Stomach (tissue), 9 donors: ENCODE measurements around the gene NODAL. TPM values are rescaled to one million over a fixed set of nuclear protein-coding genes. Genes with fewer than 3 reads are reported as not detected.

Experiments
- DNase-seq, 2 donors: peaks; one replicate each; pipeline versions ENCODE4 v3.0.0 to v3.0.0-alpha.2; 2013 to 2019
- H3K27ac ChIP-seq, 5 donors: fragments of 200-600 bp in 4 of 5; sonication (generic) in 4 of 5; one replicate each; pipeline ENCODE4 v1.5.1; 2013 to 2019; ENCODE audit warnings: mild to moderate bottlenecking in 1 of 5, moderate library complexity in 1 of 5
- H3K27me3 ChIP-seq, 3 donors: fragments of 200-600 bp; sonication (generic); one replicate each; pipeline ENCODE4 v1.5.1; 2017 to 2019; ENCODE audit warnings: mixed run types in 1 of 3
- H3K36me3 ChIP-seq, 4 donors: fragments of 200-600 bp; sonication (generic); 1 replicate in 3 of 4; 2 replicates in 1 of 4; pipeline ENCODE4 v1.5.1; 2016 to 2019
- H3K4me1 ChIP-seq, 4 donors: fragments of 200-600 bp; sonication (generic); one replicate each; pipeline ENCODE4 v1.5.1; 2016 to 2019
- H3K4me3 ChIP-seq, 4 donors: fragments of 200-600 bp; sonication (generic) in 3 of 4; one replicate each; pipeline ENCODE4 v1.5.1; 2016 to 2019; ENCODE audit warnings: mild to moderate bottlenecking in 1 of 4
- H3K9me3 ChIP-seq, 4 donors: fragments of 200-600 bp; sonication (generic); one replicate each; pipeline ENCODE4 v1.5.1; 2016 to 2019
- CTCF ChIP-seq, 7 experiments: fragments of 450-650 bp in 4 of 7; fragments of 200-600 bp in 3 of 7; sonication (generic) in 3 of 7; IDR thresholded peaks; one replicate each; pipeline ENCODE4 v1.5.1; 2016 to 2019; ENCODE audit warnings: antibody characterized with exemption in 7 of 7, control low read depth in 2 of 7, mild to moderate bottlenecking in 1 of 7
- EP300 ChIP-seq: sonication (generic); formaldehyde crosslinking; IDR thresholded peaks from one replicate; pipeline ENCODE4 v1.6.1; 2017; ENCODE audit warnings: antibody characterized with exemption
- POLR2A ChIP-seq, 4 donors: fragments of 450-650 bp; IDR thresholded peaks; one replicate each; pipeline ENCODE4 v1.6.1; 2016; ENCODE audit warnings: antibody characterized with exemption in 4 of 4, control low read depth in 2 of 4, mild to moderate bottlenecking in 1 of 4, moderate library complexity in 1 of 4
- POLR2AphosphoS5 ChIP-seq, 3 donors: sonication (generic); formaldehyde crosslinking; IDR thresholded peaks; one replicate each; pipeline ENCODE4 v1.6.1; 2016; ENCODE audit warnings: antibody characterized with exemption in 3 of 3
- WGBS, 5 donors: extraction: QIAGEN DNeasy Blood & Tissue Kit in 3 of 5; methylation state at CpG; one replicate each; pipeline versions ENCODE4 v1.1.5 to v1.1.7; 2013 to 2018; 5-methylcytosine and 5-hydroxymethylcytosine counted together
- intact Hi-C: fragments of 100-400 bp; cut with DNase I; formaldehyde crosslinking; loops from one replicate; pipeline ENCODE4 v1.15.1; 2023; ENCODE audit warnings: low total_unique reads
- polyA plus RNA-seq, 3 donors: library from polyadenylated mRNA; stranded (reverse); fragments of 200-250 nt; gene quantifications; one replicate each; pipeline ENCODE4 v1.2.3, GENCODE V29; 2013
- total RNA-seq, 5 donors: library from RNA; depleted of rRNA; stranded (reverse); fragments of >200 nt; gene quantifications; one replicate each; pipeline versions ENCODE4 v1.1.0 to v1.2.3, GENCODE V29; 2014 to 2016
- donor health status: healthy with polysubstance abuse.
- donor health status: Bipolar disorder and iron deficiency.
- donor health status: healthy.

The NODAL gene
- total and polyA plus RNA-seq, 8 donors, result not detected

GRCh38 chr10:70442332-70442988 is 979 bp upstream of the NODAL start:
- no peaks in the 10 kb centered on the region for H3K9me3 ChIP-seq
- no peak for TF ChIP-seq POLR2A (IDR thresholded peaks at IDR 0.05)
- no peak for TF ChIP-seq EP300
- no peak for TF ChIP-seq POLR2AphosphoS5 (IDR thresholded peaks at IDR 0.05)
- TF ChIP-seq CTCF (IDR thresholded peaks at IDR 0.05), result no peak
- no peak for DNase-seq
- peaks cover 0 to 60% (median 37%) of the 10 kb centered on the region in 3 donors for H3K27me3 ChIP-seq
- peaks cover 14 to 34% (median 23%) of the 10 kb centered on the region in 4 donors for H3K4me1 ChIP-seq
- 47 to 72% (median 56%) methylated on average over 6 of the region's 6 CpGs for WGBS, 5 donors
- no peak overlapping the region for H3K27ac ChIP-seq
- H3K4me3 ChIP-seq, result no peak overlapping the region
- H3K36me3 ChIP-seq, result no peaks in the 10 kb centered on the region
- intact Hi-C loops, result no loop called here

GRCh38 chr10:70441895-70442309 is 421 bp upstream of the NODAL start:
- WGBS, 5 donors, result 21 to 45% (median 27%) methylated on average over 10 to 12 of the region's 12 CpGs
- H3K27me3 ChIP-seq, result peaks cover 0 to 60% (median 37%) of the 10 kb centered on the region in 3 donors

GRCh38 chr10:70440296-70441160 is 953 bp downstream of the NODAL start:
- peaks cover 0 to 54% (median 37%) of the 10 kb centered on the region in 3 donors for H3K27me3 ChIP-seq
- H3K36me3 ChIP-seq, result no peaks in the 10 kb centered on the region
- TF ChIP-seq POLR2AphosphoS5 (IDR thresholded peaks at IDR 0.05), result no peak
- TF ChIP-seq CTCF (IDR thresholded peaks at IDR 0.05), result no peak
- no peak for TF ChIP-seq EP300
- TF ChIP-seq POLR2A (IDR thresholded peaks at IDR 0.05), result no peak
- peak in 1 of 2 donors; percentile 44 for DNase-seq
- peaks cover 14 to 22% (median 17%) of the 10 kb centered on the region in 4 donors for H3K4me1 ChIP-seq
- peak overlapping the region; percentile 31 to 45 (median 32) for H3K4me3 ChIP-seq
- no peaks in the 10 kb centered on the region for H3K9me3 ChIP-seq
- no peak overlapping the region for H3K27ac ChIP-seq
- intact Hi-C loops, result no loop called here
- 4 to 13% (median 6%) methylated on average over 38 to 69 of the region's 69 CpGs for WGBS, 5 donors

More at GRCh38 chr10:70441895-70442309, 421 bp upstream of the NODAL start:
- Histone ChIP-seq H3K27ac (no peak overlapping the region), H3K36me3 (no peaks in the 10 kb centered on the region), H3K4me1 (peaks cover 14 to 34% (median 23%) of the 10 kb centered on the region in 4 donors), H3K4me3 (no peak overlapping the region), H3K9me3 (no peaks in the 10 kb centered on the region)
- no peak for DNase-seq
- TF ChIP-seq POLR2AphosphoS5 (IDR thresholded peaks at IDR 0.05) (no peak), EP300 (no peak)
- intact Hi-C loops, result no loop called here

- WGBS, 5 donors, result 32 to 54% (median 52%) methylated on average over 5 of the region's 5 CpGs
- no peak for DNase-seq
Observed at GRCh38 chr10:70437721-70438120, 3.8 kb downstream of the NODAL start.

More at GRCh38 chr10:70437721-70438120, 3.8 kb downstream of the NODAL start:
- no peaks in the 10 kb centered on the region for H3K36me3 ChIP-seq
- H3K4me3 ChIP-seq, result no peak overlapping the region
- H3K27me3 ChIP-seq, result peaks cover 0 to 44% (median 37%) of the 10 kb centered on the region in 3 donors
- TF ChIP-seq EP300, result no peak
- TF ChIP-seq CTCF (IDR thresholded peaks at IDR 0.05), result no peak
- no peak for TF ChIP-seq POLR2A (IDR thresholded peaks at IDR 0.05)
- TF ChIP-seq POLR2AphosphoS5 (IDR thresholded peaks at IDR 0.05), result no peak
- H3K9me3 ChIP-seq, result no peaks in the 10 kb centered on the region
- H3K4me1 ChIP-seq, result peaks cover 14 to 20% (median 19%) of the 10 kb centered on the region in 4 donors
- intact Hi-C loops, result no loop called here
- H3K27ac ChIP-seq, result no peak overlapping the region
